Panc1 (cell line): Measurements from ENCODE around the gene EFNA5. TPM values are rescaled to one million over a fixed set of nuclear protein-coding genes. Genes with fewer than 3 reads are reported as not detected.

Experiments
- ATAC-seq: fragments of 200-7000 bp; cut with Tn5 transposase; 2 replicates; pipeline ENCODE4 v1.9.1; 2020; ENCODE audit warnings: mild to moderate bottlenecking, moderate library complexity
- BruUV-seq: library from RNA; stranded (reverse); fragments of 400-500 nt; replicated peaks from 2 replicates; lab custom pipeline; 2021; lab: Mats Ljungman, UMichigan
- CTCF ChIA-PET: fragments of 300-600 bp; sonication (Branson Sonifier 250); formaldehyde crosslinking; loops from one replicate; lab custom pipeline; 2022; ENCODE audit warnings: antibody characterized with exemption; lab: Charles Lee
- POLR2A ChIA-PET: fragments of 300-600 bp; sonication (Branson Sonifier 250); formaldehyde crosslinking; loops from one replicate; lab custom pipeline; 2022; ENCODE audit warnings: antibody characterized with exemption; lab: Charles Lee
- DNase-seq: peaks from one replicate; pipeline ENCODE4 v3.0.0-alpha.2; 2010; ENCODE audit warnings: low read depth, low spot score
- H3K27ac ChIP-seq: 2 replicates; pipeline ENCODE4 v1.5.1; 2011; ENCODE audit warnings: mild to moderate bottlenecking, low read length, inconsistent platforms
- H3K27me3 ChIP-seq: fragments of 200-500 bp; sonication (Bioruptor generic); 2 replicates; pipeline ENCODE4 v1.6.0; 2014; ENCODE audit warnings: low read length, inconsistent platforms; ENCODE audit not compliant: control insufficient read depth, insufficient read depth
- H3K36me3 ChIP-seq: fragments of 200-500 bp; sonication (Bioruptor generic); 2 replicates; pipeline ENCODE4 v1.5.1; 2014; ENCODE audit warnings: inconsistent platforms, mild to moderate bottlenecking, low read length, moderate library complexity; ENCODE audit not compliant: control insufficient read depth, insufficient read depth
- H3K4me1 ChIP-seq: 2 replicates; pipeline ENCODE4 v1.5.1; 2011; ENCODE audit warnings: inconsistent platforms, mild to moderate bottlenecking, low read length, moderate library complexity; ENCODE audit not compliant: control insufficient read depth, insufficient read depth
- H3K4me3 ChIP-seq, 2 experiments: 2 replicates each; pipeline ENCODE4 v1.5.1; 2011 to 2012; ENCODE audit warnings: low read depth in 2 of 2, low read length in 2 of 2, mild to moderate bottlenecking in 2 of 2, inconsistent platforms in 1 of 2, moderate library complexity in 1 of 2
- H3K9me3 ChIP-seq: fragments of 200-500 bp; sonication (Bioruptor generic); 2 replicates; pipeline ENCODE4 v1.5.1; 2014; ENCODE audit warnings: low read depth, mild to moderate bottlenecking, inconsistent platforms, low read length, moderate library complexity; ENCODE audit not compliant: control insufficient read depth, insufficient read depth
- CTCF ChIP-seq: fragments of 450-650 bp; IDR thresholded peaks from 2 replicates; pipeline ENCODE4 v1.5.1; 2017; ENCODE audit warnings: mild to moderate bottlenecking
- POLR2AphosphoS5 ChIP-seq: IDR thresholded peaks from 2 replicates; pipeline ENCODE4 v1.6.1; 2012; ENCODE audit warnings: mild to moderate bottlenecking, low read depth, low read length, moderate library complexity
- REST ChIP-seq, 2 experiments: IDR thresholded peaks; 2 replicates each; pipeline ENCODE4 v1.6.1; 2011 to 2012; ENCODE audit warnings: low read depth in 2 of 2, control low read depth in 1 of 2, low read length in 1 of 2, mild to moderate bottlenecking in 1 of 2, moderate library complexity in 1 of 2; ENCODE audit not compliant: insufficient read depth in 1 of 2
- SIN3A ChIP-seq: IDR thresholded peaks from 2 replicates; pipeline ENCODE4 v1.6.1; 2012; ENCODE audit warnings: low read depth, mild to moderate bottlenecking, low read length, moderate library complexity, borderline replicate concordance; ENCODE audit not compliant: insufficient read depth
- TCF7L2 ChIP-seq: IDR thresholded peaks from 2 replicates; pipeline ENCODE4 v1.6.1; 2011; ENCODE audit warnings: mild to moderate bottlenecking, low read depth, low read length, inconsistent platforms
- in situ Hi-C: cut with HindIII; loops from 2 replicates; pipeline ENCODE4 v1.10.0; 2016; ENCODE audit warnings: low sequenced_read_pairs, low pct_unique_long_range_greater_than_20kb
- intact Hi-C: fragments of 100-400 bp; cut with micrococcal nuclease; formaldehyde crosslinking; loops from one replicate; pipeline ENCODE4 v1.10.0; 2022; ENCODE audit not compliant: unreplicated experiment
- total RNA-seq: library from RNA; stranded (reverse); gene quantifications from one replicate; pipeline ENCODE4 v1.2.1, GENCODE V29; 2021; ENCODE audit not compliant: unreplicated experiment

The EFNA5 gene
- total RNA-seq, 1 experiment from 2014 or later = 30.5 TPM

DNA sequence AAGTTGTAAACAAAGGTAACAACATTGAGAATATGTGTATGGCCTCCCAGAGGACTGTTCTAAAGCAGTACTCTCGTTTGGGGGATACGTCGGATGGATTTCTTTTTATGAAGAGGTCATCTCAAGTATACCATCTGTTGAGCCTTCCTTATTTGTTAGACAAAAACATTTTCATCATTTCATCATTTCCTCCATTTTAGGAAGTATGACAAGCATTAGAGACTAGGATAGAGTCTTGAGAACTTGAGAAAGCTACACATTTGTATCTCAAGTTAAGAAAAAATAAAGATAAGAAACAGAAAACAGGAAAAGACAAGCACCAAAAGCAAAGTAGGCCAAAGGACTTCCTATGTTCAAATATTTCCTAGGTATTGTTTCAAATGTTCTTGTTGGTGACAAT, 307.0 kb downstream of the EFNA5 start:
- no TSS peak for BruUV-seq
- intact Hi-C loops = no loop called here
- CTCF ChIA-PET = no interaction called here

DNA sequence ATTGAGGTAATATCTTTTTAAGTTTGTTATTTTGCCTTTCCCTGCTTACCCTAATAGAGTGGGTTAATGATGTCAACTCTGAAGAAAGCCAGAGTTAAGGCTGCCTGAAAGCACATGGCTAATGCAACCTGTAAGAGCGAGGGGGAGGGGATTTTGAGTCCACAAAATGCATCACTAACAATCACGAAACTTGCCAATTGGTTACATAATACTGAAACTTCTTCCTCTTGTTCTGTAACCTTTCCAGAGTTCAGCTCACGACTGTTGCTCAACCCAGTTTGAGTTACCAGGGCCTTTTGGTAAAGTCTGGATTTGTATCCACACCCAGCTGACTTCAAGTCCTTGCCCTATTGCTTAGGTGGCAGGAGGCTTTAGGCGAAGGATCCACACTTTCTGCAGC, 308.8 kb downstream of the EFNA5 start:
- Histone ChIP-seq H3K4me1 (no peaks in the 10 kb centered on the region), H3K36me3 (no peaks in the 10 kb centered on the region), H3K4me3 (no peak overlapping the region), H3K27ac (no peak overlapping the region), H3K9me3 (no peaks in the 10 kb centered on the region), H3K27me3 (no peaks in the 10 kb centered on the region)
- TF ChIP-seq TCF7L2 = no peak
- ATAC-seq = no peak
- CTCF ChIA-PET = no interaction called here
- in situ Hi-C loops (no loop called here), intact Hi-C loops (no loop called here)
- no TSS peak for BruUV-seq
- DNase-seq = no peak
- POLR2A ChIA-PET = no interaction called here

More for the DNA sequence above, 307.0 kb downstream of the EFNA5 start:
- H3K27ac ChIP-seq = no peak overlapping the region
- POLR2A ChIA-PET = no interaction called here
- no peaks in the 10 kb centered on the region for H3K4me1 ChIP-seq
- H3K27me3 ChIP-seq = no peaks in the 10 kb centered on the region
- ATAC-seq (no peak), DNase-seq (no peak)
- no peak for TF ChIP-seq TCF7L2
- no peak for TF ChIP-seq POLR2AphosphoS5
- TF ChIP-seq REST (IDR thresholded peaks at IDR 0.05; ENCODE audit: insufficient read depth in 1 of 2, low read depth in 2 of 2, low read length in 1 of 2) = no peak
- no peak for TF ChIP-seq CTCF
- TF ChIP-seq SIN3A = no peak
- no peaks in the 10 kb centered on the region for H3K9me3 ChIP-seq
- in situ Hi-C loops = no loop called here
- no peaks in the 10 kb centered on the region for H3K36me3 ChIP-seq
- H3K4me3 ChIP-seq = no peak overlapping the region

DNA sequence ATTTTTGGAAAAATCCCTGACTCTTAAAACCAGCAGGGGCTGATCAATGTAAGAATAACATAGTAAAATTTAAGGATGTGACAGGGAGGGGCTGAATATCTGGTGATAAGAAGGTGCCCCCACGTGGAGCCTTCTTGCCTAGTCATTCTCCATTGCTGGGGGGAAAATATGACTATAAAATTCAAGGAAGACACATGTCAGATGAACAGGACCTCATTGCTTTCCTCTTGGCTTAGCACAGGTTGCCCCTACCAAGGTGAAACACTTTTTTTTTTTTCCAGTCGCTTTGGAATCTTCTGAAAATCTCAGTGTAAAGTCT, 310.9 kb downstream of the EFNA5 start:
- DNase-seq = no peak

More for the DNA sequence above, 310.9 kb downstream of the EFNA5 start:
- no TSS peak for BruUV-seq
- ChIA-PET POLR2A (no interaction called here), CTCF (no interaction called here)
- in situ Hi-C loops (no loop called here), intact Hi-C loops (no loop called here)
- TF ChIP-seq TCF7L2 = no peak
- TF ChIP-seq POLR2AphosphoS5 = no peak
- no peak for TF ChIP-seq REST (IDR thresholded peaks at IDR 0.05; ENCODE audit: insufficient read depth in 1 of 2, low read depth in 2 of 2, low read length in 1 of 2)
- no peak for TF ChIP-seq SIN3A
- no peak for TF ChIP-seq CTCF
- ATAC-seq = no peak
- H3K27ac ChIP-seq = no peak overlapping the region
- no peaks in the 10 kb centered on the region for H3K9me3 ChIP-seq
- H3K4me3 ChIP-seq = no peak overlapping the region
- no peaks in the 10 kb centered on the region for H3K36me3 ChIP-seq
- H3K4me1 ChIP-seq = no peaks in the 10 kb centered on the region
- H3K27me3 ChIP-seq = no peaks in the 10 kb centered on the region
